GM12878 (cell line): ENCODE data around the gene C1orf21.

Source experiments
- ESRRA ChIP-seq: IDR thresholded peaks from 2 replicates; pipeline ENCODE4 v1.6.1; 2012; ENCODE audit warnings: mild to moderate bottlenecking, low read length, improper control_type of control experiment
- FOS ChIP-seq: IDR thresholded peaks from 3 replicates; pipeline ENCODE4 v1.6.1; 2011; ENCODE audit warnings: borderline replicate concordance; ENCODE audit not compliant: insufficient read length; ENCODE audit errors: extremely low read depth
- GABPA ChIP-seq: IDR thresholded peaks from 2 replicates; pipeline ENCODE4 v1.6.1; 2014; ENCODE audit warnings: antibody characterized with exemption, low read depth, mild to moderate bottlenecking, inconsistent platforms
- KDM1A ChIP-seq: fragments of 200-600 bp; sonication (generic); IDR thresholded peaks from 2 replicates; pipeline ENCODE4 v1.6.1; 2016; ENCODE audit warnings: borderline replicate concordance
- NFYB ChIP-seq: IDR thresholded peaks from 2 replicates; pipeline ENCODE4 v1.6.1; 2011; ENCODE audit warnings: low read depth, mild to moderate bottlenecking, low read length, improper control_type of control experiment, moderate library complexity; ENCODE audit not compliant: insufficient read depth
- POLR2AphosphoS5 ChIP-seq: IDR thresholded peaks from 2 replicates; pipeline ENCODE4 v1.6.1; 2011; ENCODE audit warnings: mild to moderate bottlenecking, low read length, inconsistent platforms
- RAD21 ChIP-seq: IDR thresholded peaks from 2 replicates; pipeline ENCODE4 v1.6.1; 2011; ENCODE audit warnings: mild to moderate bottlenecking, low read depth, low read length, moderate library complexity; ENCODE audit not compliant: insufficient read depth
- TF ChIP-seq, protein P1 (sequence below): fragments of 450-650 bp; formaldehyde crosslinking; IDR thresholded peaks from 2 replicates; pipeline ENCODE4 v1.4.0; 2020; ENCODE audit warnings: mild to moderate bottlenecking, moderate library complexity
- TF ChIP-seq, protein P2 (sequence below), 3 experiments: IDR thresholded peaks in 2 of 3; conservative IDR thresholded peaks in 1 of 3; 2 replicates each; pipeline ENCODE4 v1.5.1; 2011; ENCODE audit warnings: low read depth in 3 of 3, low read length in 3 of 3, mild to moderate bottlenecking in 3 of 3, control low read depth in 2 of 3, moderate library complexity in 2 of 3, inconsistent platforms in 1 of 3, mixed read lengths in 1 of 3; ENCODE audit not compliant: control insufficient read depth in 2 of 3, insufficient read depth in 1 of 3; ENCODE audit errors: extremely low read depth in 1 of 3
- TF ChIP-seq, protein P3 (sequence below): IDR thresholded peaks from 2 replicates; pipeline ENCODE4 v1.6.1; 2012; ENCODE audit warnings: mild to moderate bottlenecking, low read depth, low read length

DNA sequence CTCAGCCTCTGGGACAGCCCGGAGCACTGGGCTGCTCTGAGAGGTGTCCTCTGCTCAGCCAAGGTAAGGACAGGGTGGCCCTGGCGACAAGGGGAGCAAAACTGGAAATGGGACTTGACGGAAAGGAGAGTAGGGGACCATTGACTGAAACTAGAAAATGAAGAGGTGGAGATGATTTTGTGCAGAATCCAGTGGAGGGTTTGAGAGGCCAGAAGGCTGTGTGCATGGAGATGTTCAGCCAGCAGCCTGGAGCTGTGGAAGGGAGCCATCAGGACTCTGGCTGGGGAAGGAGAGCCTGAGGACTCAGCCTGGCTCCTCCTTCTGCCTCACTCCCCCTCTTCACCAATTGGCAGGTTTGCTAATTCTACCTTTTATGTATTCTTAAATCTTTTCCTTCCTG lies 253.7 kb downstream of the C1orf21 start:
- TF ChIP-seq, protein P1, sequence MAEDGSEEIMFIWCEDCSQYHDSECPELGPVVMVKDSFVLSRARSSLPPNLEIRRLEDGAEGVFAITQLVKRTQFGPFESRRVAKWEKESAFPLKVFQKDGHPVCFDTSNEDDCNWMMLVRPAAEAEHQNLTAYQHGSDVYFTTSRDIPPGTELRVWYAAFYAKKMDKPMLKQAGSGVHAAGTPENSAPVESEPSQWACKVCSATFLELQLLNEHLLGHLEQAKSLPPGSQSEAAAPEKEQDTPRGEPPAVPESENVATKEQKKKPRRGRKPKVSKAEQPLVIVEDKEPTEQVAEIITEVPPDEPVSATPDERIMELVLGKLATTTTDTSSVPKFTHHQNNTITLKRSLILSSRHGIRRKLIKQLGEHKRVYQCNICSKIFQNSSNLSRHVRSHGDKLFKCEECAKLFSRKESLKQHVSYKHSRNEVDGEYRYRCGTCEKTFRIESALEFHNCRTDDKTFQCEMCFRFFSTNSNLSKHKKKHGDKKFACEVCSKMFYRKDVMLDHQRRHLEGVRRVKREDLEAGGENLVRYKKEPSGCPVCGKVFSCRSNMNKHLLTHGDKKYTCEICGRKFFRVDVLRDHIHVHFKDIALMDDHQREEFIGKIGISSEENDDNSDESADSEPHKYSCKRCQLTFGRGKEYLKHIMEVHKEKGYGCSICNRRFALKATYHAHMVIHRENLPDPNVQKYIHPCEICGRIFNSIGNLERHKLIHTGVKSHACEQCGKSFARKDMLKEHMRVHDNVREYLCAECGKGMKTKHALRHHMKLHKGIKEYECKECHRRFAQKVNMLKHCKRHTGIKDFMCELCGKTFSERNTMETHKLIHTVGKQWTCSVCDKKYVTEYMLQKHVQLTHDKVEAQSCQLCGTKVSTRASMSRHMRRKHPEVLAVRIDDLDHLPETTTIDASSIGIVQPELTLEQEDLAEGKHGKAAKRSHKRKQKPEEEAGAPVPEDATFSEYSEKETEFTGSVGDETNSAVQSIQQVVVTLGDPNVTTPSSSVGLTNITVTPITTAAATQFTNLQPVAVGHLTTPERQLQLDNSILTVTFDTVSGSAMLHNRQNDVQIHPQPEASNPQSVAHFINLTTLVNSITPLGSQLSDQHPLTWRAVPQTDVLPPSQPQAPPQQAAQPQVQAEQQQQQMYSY (CRISPR knock-in tag), result no peak
- TF ChIP-seq, protein P2, sequence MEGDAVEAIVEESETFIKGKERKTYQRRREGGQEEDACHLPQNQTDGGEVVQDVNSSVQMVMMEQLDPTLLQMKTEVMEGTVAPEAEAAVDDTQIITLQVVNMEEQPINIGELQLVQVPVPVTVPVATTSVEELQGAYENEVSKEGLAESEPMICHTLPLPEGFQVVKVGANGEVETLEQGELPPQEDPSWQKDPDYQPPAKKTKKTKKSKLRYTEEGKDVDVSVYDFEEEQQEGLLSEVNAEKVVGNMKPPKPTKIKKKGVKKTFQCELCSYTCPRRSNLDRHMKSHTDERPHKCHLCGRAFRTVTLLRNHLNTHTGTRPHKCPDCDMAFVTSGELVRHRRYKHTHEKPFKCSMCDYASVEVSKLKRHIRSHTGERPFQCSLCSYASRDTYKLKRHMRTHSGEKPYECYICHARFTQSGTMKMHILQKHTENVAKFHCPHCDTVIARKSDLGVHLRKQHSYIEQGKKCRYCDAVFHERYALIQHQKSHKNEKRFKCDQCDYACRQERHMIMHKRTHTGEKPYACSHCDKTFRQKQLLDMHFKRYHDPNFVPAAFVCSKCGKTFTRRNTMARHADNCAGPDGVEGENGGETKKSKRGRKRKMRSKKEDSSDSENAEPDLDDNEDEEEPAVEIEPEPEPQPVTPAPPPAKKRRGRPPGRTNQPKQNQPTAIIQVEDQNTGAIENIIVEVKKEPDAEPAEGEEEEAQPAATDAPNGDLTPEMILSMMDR (IDR thresholded peaks at IDR 0.05 in 2 of 3, conservative IDR thresholded peaks at IDR 0.05 in 1 of 3; ENCODE audit: control insufficient read depth in 2 of 3, extremely low read depth in 1 of 3, insufficient read depth in 1 of 3, low read depth in 3 of 3, low read length in 3 of 3), result no peak
- TF ChIP-seq, protein P3, sequence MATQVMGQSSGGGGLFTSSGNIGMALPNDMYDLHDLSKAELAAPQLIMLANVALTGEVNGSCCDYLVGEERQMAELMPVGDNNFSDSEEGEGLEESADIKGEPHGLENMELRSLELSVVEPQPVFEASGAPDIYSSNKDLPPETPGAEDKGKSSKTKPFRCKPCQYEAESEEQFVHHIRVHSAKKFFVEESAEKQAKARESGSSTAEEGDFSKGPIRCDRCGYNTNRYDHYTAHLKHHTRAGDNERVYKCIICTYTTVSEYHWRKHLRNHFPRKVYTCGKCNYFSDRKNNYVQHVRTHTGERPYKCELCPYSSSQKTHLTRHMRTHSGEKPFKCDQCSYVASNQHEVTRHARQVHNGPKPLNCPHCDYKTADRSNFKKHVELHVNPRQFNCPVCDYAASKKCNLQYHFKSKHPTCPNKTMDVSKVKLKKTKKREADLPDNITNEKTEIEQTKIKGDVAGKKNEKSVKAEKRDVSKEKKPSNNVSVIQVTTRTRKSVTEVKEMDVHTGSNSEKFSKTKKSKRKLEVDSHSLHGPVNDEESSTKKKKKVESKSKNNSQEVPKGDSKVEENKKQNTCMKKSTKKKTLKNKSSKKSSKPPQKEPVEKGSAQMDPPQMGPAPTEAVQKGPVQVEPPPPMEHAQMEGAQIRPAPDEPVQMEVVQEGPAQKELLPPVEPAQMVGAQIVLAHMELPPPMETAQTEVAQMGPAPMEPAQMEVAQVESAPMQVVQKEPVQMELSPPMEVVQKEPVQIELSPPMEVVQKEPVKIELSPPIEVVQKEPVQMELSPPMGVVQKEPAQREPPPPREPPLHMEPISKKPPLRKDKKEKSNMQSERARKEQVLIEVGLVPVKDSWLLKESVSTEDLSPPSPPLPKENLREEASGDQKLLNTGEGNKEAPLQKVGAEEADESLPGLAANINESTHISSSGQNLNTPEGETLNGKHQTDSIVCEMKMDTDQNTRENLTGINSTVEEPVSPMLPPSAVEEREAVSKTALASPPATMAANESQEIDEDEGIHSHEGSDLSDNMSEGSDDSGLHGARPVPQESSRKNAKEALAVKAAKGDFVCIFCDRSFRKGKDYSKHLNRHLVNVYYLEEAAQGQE, result no peak
- no peak for TF ChIP-seq POLR2AphosphoS5
- TF ChIP-seq NFYB, result no peak
- no peak for TF ChIP-seq GABPA
- no peak for TF ChIP-seq RAD21
- no peak for TF ChIP-seq KDM1A
- no peak for TF ChIP-seq FOS
- TF ChIP-seq ESRRA, result no peak
